PC-9 (cell line): ENCODE results near the gene NAT14.

Source experiments
- EZH2 ChIP-seq: fragments of 200-600 bp; sonication (generic); IDR thresholded peaks from 2 replicates; pipeline ENCODE4 v1.8.0; 2017; ENCODE audit warnings: antibody characterized with exemption, low read depth
- TF ChIP-seq, protein P1 (sequence below): fragments of 200-600 bp; sonication (generic); conservative IDR thresholded peaks from 2 replicates; pipeline ENCODE4 v1.6.1; 2017; ENCODE audit warnings: mixed run types, antibody characterized with exemption, mild to moderate bottlenecking, moderate library complexity

DNA sequence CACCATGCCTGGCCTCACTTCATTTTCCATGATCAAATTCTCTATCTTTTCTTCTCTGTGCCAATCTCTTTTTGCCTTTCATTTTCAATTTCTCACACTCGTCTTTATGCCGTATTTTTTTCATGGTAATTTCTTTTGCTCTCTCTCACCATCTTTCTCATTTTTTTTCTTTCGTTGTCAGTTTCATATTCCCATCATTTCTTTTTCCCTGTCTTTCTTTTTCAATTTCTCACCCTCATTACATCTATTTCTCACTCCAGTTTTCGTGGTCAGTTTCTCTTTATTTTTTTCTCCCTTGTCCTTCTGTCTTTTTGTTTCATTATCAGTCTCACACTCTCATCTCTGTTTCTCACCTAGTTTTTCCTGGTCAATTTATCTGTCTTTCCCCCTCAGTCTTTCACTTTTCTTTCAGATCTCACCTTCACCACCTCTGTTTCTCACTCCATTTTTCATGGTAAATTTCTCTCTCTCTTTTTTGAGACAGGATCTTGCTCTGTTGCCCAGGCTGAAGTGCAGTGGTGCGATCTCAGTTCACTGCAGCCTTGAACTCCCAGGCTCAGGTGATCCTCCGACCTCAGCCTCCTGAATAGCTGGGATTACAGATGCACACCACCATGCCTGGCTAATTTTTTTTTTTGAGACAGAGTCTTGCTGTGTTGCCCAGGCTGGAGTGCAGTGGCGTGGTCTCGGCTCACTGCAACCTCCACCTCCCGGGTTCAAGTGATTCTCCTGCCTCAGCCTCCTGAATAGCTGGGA is 17.4 kb downstream of the NAT14 start:
- TF ChIP-seq EZH2: no peak
- TF ChIP-seq, protein P1, sequence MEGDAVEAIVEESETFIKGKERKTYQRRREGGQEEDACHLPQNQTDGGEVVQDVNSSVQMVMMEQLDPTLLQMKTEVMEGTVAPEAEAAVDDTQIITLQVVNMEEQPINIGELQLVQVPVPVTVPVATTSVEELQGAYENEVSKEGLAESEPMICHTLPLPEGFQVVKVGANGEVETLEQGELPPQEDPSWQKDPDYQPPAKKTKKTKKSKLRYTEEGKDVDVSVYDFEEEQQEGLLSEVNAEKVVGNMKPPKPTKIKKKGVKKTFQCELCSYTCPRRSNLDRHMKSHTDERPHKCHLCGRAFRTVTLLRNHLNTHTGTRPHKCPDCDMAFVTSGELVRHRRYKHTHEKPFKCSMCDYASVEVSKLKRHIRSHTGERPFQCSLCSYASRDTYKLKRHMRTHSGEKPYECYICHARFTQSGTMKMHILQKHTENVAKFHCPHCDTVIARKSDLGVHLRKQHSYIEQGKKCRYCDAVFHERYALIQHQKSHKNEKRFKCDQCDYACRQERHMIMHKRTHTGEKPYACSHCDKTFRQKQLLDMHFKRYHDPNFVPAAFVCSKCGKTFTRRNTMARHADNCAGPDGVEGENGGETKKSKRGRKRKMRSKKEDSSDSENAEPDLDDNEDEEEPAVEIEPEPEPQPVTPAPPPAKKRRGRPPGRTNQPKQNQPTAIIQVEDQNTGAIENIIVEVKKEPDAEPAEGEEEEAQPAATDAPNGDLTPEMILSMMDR: no peak
